Neural progenitor cell (in vitro differentiated cells): Measurements from ENCODE around the gene DPP3.

Experiments
- CTCF ChIP-seq: fragments of 200-600 bp; sonication (generic); IDR thresholded peaks from 2 replicates; pipeline ENCODE4 v1.5.1; 2017; ENCODE audit warnings: antibody characterized with exemption, mild to moderate bottlenecking
- EZH2 ChIP-seq: fragments of 200-600 bp; sonication (generic); IDR thresholded peaks from 2 replicates; pipeline ENCODE4 v1.6.1; 2017; ENCODE audit warnings: antibody characterized with exemption, mild to moderate bottlenecking, moderate library complexity
- EZH2phosphoT487 ChIP-seq: fragments of 200-600 bp; sonication (generic); IDR thresholded peaks from 2 replicates; pipeline ENCODE4 v1.6.1; 2017; ENCODE audit warnings: antibody characterized with exemption

GRCh38 chr11:66479394-66480116, 679 bp upstream of the DPP3 start:
- TF ChIP-seq CTCF (no peak), EZH2phosphoT487 (no peak), EZH2 (no peak)
